Keratinocyte (primary cell): ENCODE results near the gene PARD3. TPM values are rescaled to one million over a fixed set of nuclear protein-coding genes. Genes with fewer than 3 reads are reported as not detected.

Source experiments
- DNase-seq: peaks from one replicate; pipeline ENCODE4 v3.0.0-alpha.2; 2011; ENCODE audit warnings: low read depth, missing footprints, low spot score
- FAIRE-seq: peaks from 2 replicates; lab custom pipeline; 2011; peaks lifted over from hg19 to GRCh38; lab: Jason Lieb, UNC
- H2AFZ ChIP-seq: 2 replicates; pipeline ENCODE4 v1.6.0; 2012; ENCODE audit warnings: low read length, control low read depth, inconsistent platforms; ENCODE audit not compliant: control insufficient read depth
- H3K27ac ChIP-seq: 2 replicates; pipeline ENCODE4 v1.5.1; 2011; ENCODE audit warnings: low read length; ENCODE audit not compliant: control insufficient read depth, insufficient read depth
- H3K27me3 ChIP-seq: 3 replicates; pipeline ENCODE4 v1.6.0; 2011; ENCODE audit warnings: low read length; ENCODE audit not compliant: control insufficient read depth, insufficient read depth; ENCODE audit errors: extremely low read depth
- H3K36me3 ChIP-seq, 2 experiments: 2 replicates in 1 of 2; 3 replicates in 1 of 2; pipeline ENCODE4 v1.5.1; 2011; ENCODE audit warnings: low read length in 2 of 2, mild to moderate bottlenecking in 1 of 2; ENCODE audit not compliant: control insufficient read depth in 2 of 2, insufficient read depth in 2 of 2; ENCODE audit errors: extremely low read depth in 1 of 2
- H3K4me1 ChIP-seq: 3 replicates; pipeline ENCODE4 v1.5.1; 2011; ENCODE audit warnings: low read length; ENCODE audit not compliant: control insufficient read depth, insufficient read depth; ENCODE audit errors: extremely low read depth
- H3K4me2 ChIP-seq: 3 replicates; pipeline ENCODE4 v1.6.0; 2011; ENCODE audit warnings: low read depth, low read length; ENCODE audit not compliant: control insufficient read depth, insufficient read depth; ENCODE audit errors: extremely low read depth
- H3K4me3 ChIP-seq, 3 experiments: fragments of 200-600 bp in 1 of 3; sonication (generic) in 1 of 3; 2 replicates in 2 of 3; 3 replicates in 1 of 3; pipeline ENCODE4 v1.5.1; 2011 to 2016; ENCODE audit warnings: low read length in 3 of 3, mild to moderate bottlenecking in 3 of 3, control low read depth in 2 of 3, inconsistent platforms in 1 of 3, low read depth in 1 of 3, mixed read lengths in 1 of 3, mixed run types in 1 of 3, moderate library complexity in 1 of 3; ENCODE audit not compliant: control insufficient read depth in 2 of 3, insufficient read depth in 2 of 3; ENCODE audit errors: extremely low read depth in 1 of 3
- H3K79me2 ChIP-seq: 2 replicates; pipeline ENCODE4 v1.6.0; 2012; ENCODE audit warnings: low read length; ENCODE audit not compliant: control insufficient read depth, insufficient read depth
- H3K9ac ChIP-seq: 3 replicates; pipeline ENCODE4 v1.6.0; 2011; ENCODE audit warnings: low read length; ENCODE audit not compliant: control insufficient read depth, insufficient read depth; ENCODE audit errors: extremely low read depth
- H3K9me1 ChIP-seq: 3 replicates; pipeline ENCODE4 v1.6.0; 2011; ENCODE audit warnings: low read length; ENCODE audit not compliant: control insufficient read depth, insufficient read depth; ENCODE audit errors: extremely low read depth
- H3K9me3 ChIP-seq: 2 replicates; pipeline ENCODE4 v1.5.1; 2012; ENCODE audit warnings: low read depth, low read length; ENCODE audit not compliant: control insufficient read depth
- H4K20me1 ChIP-seq: 3 replicates; pipeline ENCODE4 v1.6.0; 2011; ENCODE audit warnings: low read length; ENCODE audit not compliant: control insufficient read depth, insufficient read depth; ENCODE audit errors: extremely low read depth
- EZH2 ChIP-seq: IDR thresholded peaks from one replicate; pipeline ENCODE4 v1.6.1; 2012; ENCODE audit warnings: inconsistent platforms, mild to moderate bottlenecking, low read length, moderate library complexity
- dilution Hi-C: fragments of 300-500 bp; cut with MboI; formaldehyde crosslinking; loops from one replicate; pipeline ENCODE4 v1.7.0; 2020; ENCODE audit warnings: low sequenced_read_pairs; ENCODE audit not compliant: extremely low pct_ligation_motif_present
- polyA plus RNA-seq, 5 experiments: library from polyadenylated mRNA; depleted of rRNA in 3 of 5; stranded (reverse) in 3 of 5; stranded (forward) in 1 of 5; unstranded in 1 of 5; fragments of >200 nt; gene quantifications; 1 replicate in 1 of 5; 2 replicates in 3 of 5; 3 replicates in 1 of 5; pipeline versions ENCODE4 v1.2.1 to v1.2.3, GENCODE V29; 2011 to 2012; ENCODE audit warnings: missing spikeins in 2 of 5, low read depth in 1 of 5, low replicate concordance in 1 of 5
- TF ChIP-seq, protein P1 (sequence below), 3 experiments: IDR thresholded peaks in 1 of 3; conservative IDR thresholded peaks in 1 of 3; optimal IDR thresholded peaks in 1 of 3; 2 replicates in 2 of 3; 3 replicates in 1 of 3; pipeline versions ENCODE3 to v1.5.1; 2011; ENCODE audit warnings: low read length in 3 of 3, mild to moderate bottlenecking in 3 of 3, moderate library complexity in 2 of 3, control low read depth in 1 of 3, inconsistent platforms in 1 of 3; ENCODE audit not compliant: insufficient read depth in 2 of 3; ENCODE audit errors: extremely low read depth in 1 of 3

PARD3 gene
- polyA plus RNA-seq, 1 donor (not counting 4 experiments of a cell fraction or from before 2014, with no cell fraction given): 46.4 TPM

DNA sequence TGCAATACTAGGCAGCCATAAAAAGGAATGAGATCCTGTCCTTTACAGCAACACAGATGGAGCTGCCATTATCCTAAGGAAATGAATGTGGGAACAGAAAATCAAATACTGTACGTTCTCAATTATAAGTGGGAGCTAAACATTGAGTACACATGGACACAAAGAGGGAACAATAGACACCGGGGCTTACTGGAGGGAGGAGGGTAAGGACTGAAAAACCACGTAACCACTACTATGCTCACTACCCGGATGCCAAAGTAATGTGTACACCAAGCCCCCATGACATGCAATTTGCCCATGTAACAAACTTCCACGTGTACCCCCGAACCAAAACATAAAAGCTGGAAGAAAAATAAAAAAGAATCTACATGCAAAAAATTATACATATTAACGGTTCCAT lies 587.0 kb downstream of the PARD3 start:
- Histone ChIP-seq H3K36me3 (no peaks in the 10 kb centered on the region), H3K9me3 (no peaks in the 10 kb centered on the region), H3K4me2 (no peak overlapping the region), H3K9me1 (no peaks in the 10 kb centered on the region), H3K27ac (no peak overlapping the region), H4K20me1 (no peaks in the 10 kb centered on the region), H2AFZ (no peak overlapping the region), H3K4me3 (no peak overlapping the region), H3K4me1 (peaks cover 7% of the 10 kb centered on the region), H3K79me2 (no peaks in the 10 kb centered on the region), H3K27me3 (no peaks in the 10 kb centered on the region), H3K9ac (no peak overlapping the region)
- no peak for TF ChIP-seq EZH2
- TF ChIP-seq, protein P1, sequence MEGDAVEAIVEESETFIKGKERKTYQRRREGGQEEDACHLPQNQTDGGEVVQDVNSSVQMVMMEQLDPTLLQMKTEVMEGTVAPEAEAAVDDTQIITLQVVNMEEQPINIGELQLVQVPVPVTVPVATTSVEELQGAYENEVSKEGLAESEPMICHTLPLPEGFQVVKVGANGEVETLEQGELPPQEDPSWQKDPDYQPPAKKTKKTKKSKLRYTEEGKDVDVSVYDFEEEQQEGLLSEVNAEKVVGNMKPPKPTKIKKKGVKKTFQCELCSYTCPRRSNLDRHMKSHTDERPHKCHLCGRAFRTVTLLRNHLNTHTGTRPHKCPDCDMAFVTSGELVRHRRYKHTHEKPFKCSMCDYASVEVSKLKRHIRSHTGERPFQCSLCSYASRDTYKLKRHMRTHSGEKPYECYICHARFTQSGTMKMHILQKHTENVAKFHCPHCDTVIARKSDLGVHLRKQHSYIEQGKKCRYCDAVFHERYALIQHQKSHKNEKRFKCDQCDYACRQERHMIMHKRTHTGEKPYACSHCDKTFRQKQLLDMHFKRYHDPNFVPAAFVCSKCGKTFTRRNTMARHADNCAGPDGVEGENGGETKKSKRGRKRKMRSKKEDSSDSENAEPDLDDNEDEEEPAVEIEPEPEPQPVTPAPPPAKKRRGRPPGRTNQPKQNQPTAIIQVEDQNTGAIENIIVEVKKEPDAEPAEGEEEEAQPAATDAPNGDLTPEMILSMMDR (optimal IDR thresholded peaks at IDR 0.05 in 1 of 3, IDR thresholded peaks at IDR 0.05 in 1 of 3, conservative IDR thresholded peaks at IDR 0.05 in 1 of 3; ENCODE audit: extremely low read depth in 1 of 3, insufficient read depth in 2 of 3, low read length in 3 of 3): no peak
- dilution Hi-C loops: no loop called here
- no peak for DNase-seq
- FAIRE-seq: no peak

GRCh38 chr10:34224639-34225038 lies 590.5 kb downstream of the PARD3 start:
- Histone ChIP-seq H3K79me2 (no peaks in the 10 kb centered on the region), H3K9me1 (no peaks in the 10 kb centered on the region), H2AFZ (no peak overlapping the region), H3K27me3 (no peaks in the 10 kb centered on the region), H3K9ac (no peak overlapping the region), H3K4me3 (no peak overlapping the region), H3K4me2 (no peak overlapping the region), H4K20me1 (no peaks in the 10 kb centered on the region), H3K9me3 (no peaks in the 10 kb centered on the region), H3K36me3 (no peaks in the 10 kb centered on the region), H3K4me1 (peaks cover 7% of the 10 kb centered on the region), H3K27ac (no peak overlapping the region)
- TF ChIP-seq, protein P1 (optimal IDR thresholded peaks at IDR 0.05 in 1 of 3, IDR thresholded peaks at IDR 0.05 in 1 of 3, conservative IDR thresholded peaks at IDR 0.05 in 1 of 3; ENCODE audit: extremely low read depth in 1 of 3, insufficient read depth in 2 of 3, low read length in 3 of 3): no peak
- no peak for TF ChIP-seq EZH2
- FAIRE-seq (no peak), DNase-seq (no peak)
- dilution Hi-C loops: no loop called here
